GM12891 (cell line): ENCODE measurements around the gene ACTR3C.
"Not testable (repeated sequence)": the region's sequence is repeated elsewhere in the genome, so short reads cannot be mapped to it uniquely, and the experiment has no call there.

Experiments used
- PAX5 ChIP-seq: IDR thresholded peaks from 2 replicates; pipeline ENCODE4 v1.6.1; 2011; ENCODE audit warnings: low read length, moderate library complexity, mild to moderate bottlenecking; ENCODE audit not compliant: insufficient read depth, severe bottlenecking
- POLR2A ChIP-seq: IDR thresholded peaks from 2 replicates; pipeline ENCODE4 v1.6.1; 2011; ENCODE audit warnings: low read depth, low read length, control low read depth
- POLR2AphosphoS5 ChIP-seq: IDR thresholded peaks from 2 replicates; pipeline ENCODE4 v1.6.1; 2011; ENCODE audit warnings: low read depth, low read length, control low read depth
- SPI1 ChIP-seq: IDR thresholded peaks from 2 replicates; pipeline ENCODE4 v1.6.1; 2011; ENCODE audit warnings: low read depth, low read length, control low read depth
- TAF1 ChIP-seq: IDR thresholded peaks from 2 replicates; pipeline ENCODE4 v1.6.1; 2011; ENCODE audit warnings: low read depth, low read length, control low read depth

DNA sequence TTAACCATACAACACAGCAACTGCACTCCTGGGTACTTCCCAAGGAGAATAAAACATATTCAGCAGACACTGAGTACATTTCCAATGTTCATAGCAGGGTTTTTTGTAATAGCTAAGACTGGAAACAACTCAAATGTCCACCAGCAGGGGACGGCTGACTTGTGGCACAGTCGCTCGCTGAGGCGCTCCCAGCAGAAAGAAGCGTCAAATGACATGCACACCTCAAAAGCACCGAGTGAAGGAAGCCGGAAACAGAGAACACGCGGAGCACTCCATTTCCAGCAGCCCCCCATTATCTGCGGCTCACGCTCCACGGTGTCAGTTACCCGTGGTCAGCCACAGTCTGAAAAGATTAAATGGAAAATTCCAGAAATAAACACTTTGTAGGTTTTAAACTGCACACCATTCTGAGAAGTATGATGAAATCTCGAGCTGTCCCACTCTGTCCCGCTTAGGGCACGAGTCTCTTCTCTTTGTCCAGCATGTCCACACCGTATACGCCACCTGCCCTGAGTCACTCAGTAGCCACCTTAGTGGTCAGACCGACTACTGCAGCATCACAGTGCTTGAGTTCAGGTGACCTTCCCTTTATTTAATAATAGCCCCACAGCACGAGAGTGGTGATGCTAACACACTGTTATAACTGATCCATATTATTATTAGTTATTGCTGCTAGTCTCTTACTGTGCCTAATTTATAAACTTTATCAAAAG is 56.2 kb downstream of the ACTR3C start:
- not testable (repeated sequence) for TF ChIP-seq POLR2AphosphoS5, POLR2A, SPI1, TAF1, PAX5
